Tibial nerve (tissue), 4 donors: ENCODE results near the gene FILIP1. TPM values are rescaled to one million over a fixed set of nuclear protein-coding genes. Genes with fewer than 3 reads are reported as not detected.

Experiments
- DNase-seq, 2 donors: peaks; one replicate each; pipeline ENCODE4 v3.0.0-alpha.2; 2019; ENCODE audit warnings: low spot score in 2 of 2
- H3K27ac ChIP-seq, 4 donors: fragments of 200-600 bp; sonication (generic) in 3 of 4; one replicate each; pipeline ENCODE4 v1.5.1; 2017 to 2019; ENCODE audit warnings: mild to moderate bottlenecking in 1 of 4
- H3K27me3 ChIP-seq, 2 donors: fragments of 200-600 bp; sonication (generic) in 1 of 2; one replicate each; pipeline versions ENCODE4 v1.5.1 to v1.6.0; 2017 to 2019
- H3K36me3 ChIP-seq, 3 donors: fragments of 200-600 bp; sonication (generic); one replicate each; pipeline ENCODE4 v1.5.1; 2018 to 2019
- H3K4me1 ChIP-seq, 4 donors: fragments of 200-600 bp; sonication (generic) in 3 of 4; one replicate each; pipeline ENCODE4 v1.5.1; 2017 to 2019
- H3K4me3 ChIP-seq, 4 donors: fragments of 200-600 bp; sonication (generic) in 3 of 4; one replicate each; pipeline ENCODE4 v1.5.1; 2017 to 2019; ENCODE audit warnings: mild to moderate bottlenecking in 1 of 4, moderate library complexity in 1 of 4
- H3K9me3 ChIP-seq, 4 donors: fragments of 200-600 bp; sonication (generic) in 3 of 4; one replicate each; pipeline ENCODE4 v1.5.1; 2017 to 2019
- CTCF ChIP-seq, 5 experiments: fragments of 200-600 bp in 3 of 5; fragments of 450-650 bp in 2 of 5; sonication (generic) in 3 of 5; IDR thresholded peaks; one replicate each; pipeline ENCODE4 v1.5.1; 2016 to 2019; ENCODE audit warnings: antibody characterized with exemption in 5 of 5, mild to moderate bottlenecking in 3 of 5, moderate library complexity in 2 of 5
- EP300 ChIP-seq, 2 donors: sonication (generic); formaldehyde crosslinking; IDR thresholded peaks; one replicate each; pipeline ENCODE4 v1.6.1; 2017; ENCODE audit warnings: antibody characterized with exemption in 2 of 2, mild to moderate bottlenecking in 1 of 2
- POLR2A ChIP-seq, 2 donors: fragments of 450-650 bp; IDR thresholded peaks; one replicate each; pipeline ENCODE4 v1.6.1; 2017; ENCODE audit warnings: antibody characterized with exemption in 2 of 2, mild to moderate bottlenecking in 2 of 2, moderate library complexity in 2 of 2
- WGBS, 2 donors: methylation state at CpG; one replicate each; pipeline ENCODE4 v1.1.5; 2018; 5-methylcytosine and 5-hydroxymethylcytosine counted together
- total RNA-seq, 4 donors: library from RNA; depleted of rRNA; stranded (reverse); fragments of >200 nt; gene quantifications; one replicate each; pipeline ENCODE4 v1.1.0, GENCODE V29; 2016

FILIP1 gene
- total RNA-seq, 4 donors from 2014 or later: 6.0 to 16.3 (median 13.3) TPM

GRCh38 chr6:75329703-75330102, 163.9 kb downstream of the FILIP1 start:
- H3K4me1 ChIP-seq: peaks cover 0 to 9% (median 2%) of the 10 kb centered on the region in 4 donors
- no peaks in the 10 kb centered on the region for H3K36me3 ChIP-seq
- H3K27me3 ChIP-seq: no peaks in the 10 kb centered on the region
- 94 to 98% methylated on average over 1 of the region's 1 CpG for WGBS, 2 donors
- H3K27ac ChIP-seq: no peak overlapping the region
- H3K4me3 ChIP-seq: no peak overlapping the region
- TF ChIP-seq EP300 (IDR thresholded peaks at IDR 0.05) (no peak), POLR2A (IDR thresholded peaks at IDR 0.05) (no peak), CTCF (IDR thresholded peaks at IDR 0.05) (no peak)
- no peaks in the 10 kb centered on the region for H3K9me3 ChIP-seq
- DNase-seq: no peak

GRCh38 chr6:75327807-75328206, 165.8 kb downstream of the FILIP1 start:
- H3K4me3 ChIP-seq: no peak overlapping the region
- TF ChIP-seq EP300 (IDR thresholded peaks at IDR 0.05) (no peak), CTCF (IDR thresholded peaks at IDR 0.05) (no peak), POLR2A (IDR thresholded peaks at IDR 0.05) (no peak)
- no peaks in the 10 kb centered on the region for H3K4me1 ChIP-seq
- no peaks in the 10 kb centered on the region for H3K27me3 ChIP-seq
- H3K9me3 ChIP-seq: no peaks in the 10 kb centered on the region
- WGBS, 2 donors: 91 to 92% methylated on average over 1 of the region's 1 CpG
- no peak overlapping the region for H3K27ac ChIP-seq
- H3K36me3 ChIP-seq: no peaks in the 10 kb centered on the region
- no peak for DNase-seq

- Histone ChIP-seq H3K9me3 (no peaks in the 10 kb centered on the region), H3K4me1 (no peaks in the 10 kb centered on the region), H3K27me3 (no peaks in the 10 kb centered on the region), H3K4me3 (no peak overlapping the region), H3K27ac (no peak overlapping the region), H3K36me3 (no peaks in the 10 kb centered on the region)
- DNase-seq: no peak
- TF ChIP-seq POLR2A (IDR thresholded peaks at IDR 0.05) (no peak), CTCF (IDR thresholded peaks at IDR 0.05) (no peak), EP300 (IDR thresholded peaks at IDR 0.05) (no peak)
- WGBS, 2 donors: 73 to 81% methylated on average over 2 of the region's 2 CpGs
Observed at GRCh38 chr6:75326557-75327258, 166.9 kb downstream of the FILIP1 start.

GRCh38 chr6:75318900-75319299, 174.7 kb downstream of the FILIP1 start:
- TF ChIP-seq EP300 (IDR thresholded peaks at IDR 0.05) (no peak), POLR2A (IDR thresholded peaks at IDR 0.05) (no peak)
- Histone ChIP-seq H3K9me3 (no peaks in the 10 kb centered on the region), H3K4me1 (peaks cover 0 to 7% (median 0%) of the 10 kb centered on the region in 4 donors), H3K4me3 (no peak overlapping the region), H3K36me3 (no peaks in the 10 kb centered on the region), H3K27ac (no peak overlapping the region), H3K27me3 (no peaks in the 10 kb centered on the region)
- WGBS, 2 donors: 72 to 100% methylated on average over 2 of the region's 2 CpGs
- no peak for DNase-seq

- Histone ChIP-seq H3K4me1 (peaks cover 0 to 7% (median 0%) of the 10 kb centered on the region in 4 donors), H3K36me3 (no peaks in the 10 kb centered on the region), H3K4me3 (no peak overlapping the region), H3K9me3 (no peaks in the 10 kb centered on the region), H3K27ac (no peak overlapping the region), H3K27me3 (no peaks in the 10 kb centered on the region)
- WGBS, 2 donors: 49 to 50% methylated on average over 4 of the region's 4 CpGs
- no peak for TF ChIP-seq EP300 (IDR thresholded peaks at IDR 0.05)
- TF ChIP-seq POLR2A (IDR thresholded peaks at IDR 0.05): no peak
- no peak for TF ChIP-seq CTCF (IDR thresholded peaks at IDR 0.05)
- DNase-seq: no peak
Observed at GRCh38 chr6:75317503-75318206, 175.9 kb downstream of the FILIP1 start.
